CD14-positive monocyte (primary cell): Measurements from ENCODE around the gene C1QC. TPM values are rescaled to one million over a fixed set of nuclear protein-coding genes. Genes with fewer than 3 reads are reported as not detected.

Experiments
- DNase-seq, 3 donors: peaks; one replicate each; pipeline ENCODE4 v3.0.0-alpha.2; 2011 to 2022
- H2AFZ ChIP-seq: 2 replicates; pipeline ENCODE4 v1.6.0; 2012; ENCODE audit warnings: mild to moderate bottlenecking, low read depth, low read length, inconsistent platforms; ENCODE audit not compliant: insufficient read depth, poor library complexity, severe bottlenecking
- H3K27ac ChIP-seq, 2 donors: 1 replicate in 1 of 2; 2 replicates in 1 of 2; pipeline ENCODE4 v1.5.1; 2012 to 2013; ENCODE audit warnings: low read length in 2 of 2, control low read depth in 1 of 2, inconsistent platforms in 1 of 2, low read depth in 1 of 2, mild to moderate bottlenecking in 1 of 2
- H3K27me3 ChIP-seq, 2 donors: one replicate each; pipeline versions ENCODE4 v1.6.0 to v1.6.1; 2011 to 2013; ENCODE audit warnings: low read length in 2 of 2; ENCODE audit not compliant: control insufficient read depth in 2 of 2, insufficient read depth in 2 of 2
- H3K36me3 ChIP-seq, 2 donors: replicated peaks in 1 of 2; 1 replicate in 1 of 2; 2 replicates in 1 of 2; pipeline versions ENCODE4 v1.5.1 to v1.6.1; 2012 to 2013; ENCODE audit warnings: low read length in 2 of 2, control low read depth in 1 of 2, inconsistent platforms in 1 of 2, mild to moderate bottlenecking in 1 of 2; ENCODE audit not compliant: insufficient read depth in 2 of 2, control insufficient read depth in 1 of 2
- H3K4me1 ChIP-seq, 2 donors: 1 replicate in 1 of 2; 2 replicates in 1 of 2; pipeline versions ENCODE4 v1.5.1 to v1.6.1; 2012 to 2013; ENCODE audit warnings: low read length in 2 of 2, control low read depth in 1 of 2, inconsistent platforms in 1 of 2, mild to moderate bottlenecking in 1 of 2, moderate library complexity in 1 of 2; ENCODE audit not compliant: insufficient read depth in 2 of 2, control insufficient read depth in 1 of 2
- H3K4me2 ChIP-seq: replicated peaks from 2 replicates; pipeline ENCODE3; 2012; ENCODE audit warnings: low read length, moderate library complexity, mild to moderate bottlenecking; ENCODE audit not compliant: poor library complexity, severe bottlenecking; ENCODE audit errors: extremely low read depth
- H3K4me3 ChIP-seq, 3 experiments: fragments of 200-600 bp in 1 of 3; sonication (generic) in 1 of 3; replicated peaks in 1 of 3; 1 replicate in 2 of 3; 2 replicates in 1 of 3; pipeline ENCODE4 v1.5.1; 2011 to 2013; ENCODE audit warnings: low read length in 3 of 3, mild to moderate bottlenecking in 3 of 3, control low read depth in 2 of 3, low read depth in 2 of 3, inconsistent platforms in 1 of 3, moderate library complexity in 1 of 3
- H3K79me2 ChIP-seq: 2 replicates; pipeline ENCODE4 v1.6.0; 2012; ENCODE audit warnings: mild to moderate bottlenecking, control low read depth, inconsistent platforms, low read length, moderate library complexity; ENCODE audit not compliant: insufficient read depth
- H3K9ac ChIP-seq: 2 replicates; pipeline ENCODE4 v1.6.0; 2017; ENCODE audit warnings: low read length, mild to moderate bottlenecking; ENCODE audit not compliant: insufficient read depth, poor library complexity, severe bottlenecking
- H3K9me3 ChIP-seq, 2 donors: replicated peaks in 1 of 2; 1 replicate in 1 of 2; 2 replicates in 1 of 2; pipeline versions ENCODE4 v1.5.1 to v1.6.1; 2012 to 2013; ENCODE audit warnings: low read length in 2 of 2, control low read depth in 1 of 2; ENCODE audit not compliant: control insufficient read depth in 1 of 2, insufficient read depth in 1 of 2
- H4K20me1 ChIP-seq: 2 replicates; pipeline ENCODE4 v1.6.0; 2012; ENCODE audit warnings: mild to moderate bottlenecking, low read length, control low read depth, moderate library complexity; ENCODE audit not compliant: insufficient read depth
- H3K27ac Mint-ChIP-seq, 7 donors: one replicate each; pipeline ENCODE4 v1.8.0; 2020; ENCODE audit warnings: mild to moderate bottlenecking in 7 of 7, mixed read lengths in 7 of 7, moderate library complexity in 6 of 7, inconsistent platforms in 2 of 7
- H3K27me3 Mint-ChIP-seq, 3 donors: one replicate each; pipeline ENCODE4 v1.8.0; 2021 to 2022; ENCODE audit warnings: low read depth in 3 of 3, mild to moderate bottlenecking in 3 of 3, mixed read lengths in 3 of 3, moderate library complexity in 3 of 3, inconsistent platforms in 1 of 3
- H3K36me3 Mint-ChIP-seq, 2 donors: one replicate each; pipeline ENCODE4 v1.8.0; 2020; ENCODE audit warnings: mixed read lengths in 2 of 2, inconsistent platforms in 1 of 2, mild to moderate bottlenecking in 1 of 2
- H3K4me1 Mint-ChIP-seq: one replicate; pipeline ENCODE4 v1.8.0; 2020; ENCODE audit warnings: mild to moderate bottlenecking, mixed read lengths
- H3K4me3 Mint-ChIP-seq, 2 donors: one replicate each; pipeline ENCODE4 v1.8.0; 2020; ENCODE audit warnings: mild to moderate bottlenecking in 2 of 2, mixed read lengths in 2 of 2, moderate library complexity in 1 of 2
- H3K9me3 Mint-ChIP-seq, 7 donors: one replicate each; pipeline ENCODE4 v1.8.0; 2020 to 2022; ENCODE audit warnings: mixed read lengths in 7 of 7, mild to moderate bottlenecking in 6 of 7, moderate library complexity in 6 of 7, inconsistent platforms in 2 of 7
- CTCF ChIP-seq: fragments of 200-600 bp; IDR thresholded peaks from one replicate; pipeline ENCODE4 v1.8.0; 2022; ENCODE audit warnings: antibody characterized with exemption, mild to moderate bottlenecking
- WGBS: methylation state at CpG from one replicate; pipeline ENCODE4 v1.1.5; 2013; ENCODE audit warnings: missing lambda C conversion rate; ENCODE audit not compliant: insufficient coverage; 5-methylcytosine and 5-hydroxymethylcytosine counted together
- intact Hi-C, 2 donors: fragments of 100-400 bp; cut with micrococcal nuclease; formaldehyde crosslinking; loops; one replicate each; pipeline versions ENCODE4 v1.15.0 to v1.15.1; 2023
- polyA plus RNA-seq, 3 donors: library from polyadenylated mRNA; depleted of rRNA in 1 of 3; unstranded in 2 of 3; stranded (reverse) in 1 of 3; fragments of 300-500 nt in 2 of 3; fragments of >200 nt in 1 of 3; fragmentation: Illumina TruSeq in 2 of 3; gene quantifications; 1 replicate in 2 of 3; 2 replicates in 1 of 3; pipeline ENCODE4 v1.2.3, GENCODE V29; 2012 to 2021

C1QC gene
- polyA plus RNA-seq, 3 donors = 0.74 to 3.6 (median 0.85) TPM

- H3K27ac Mint-ChIP-seq = no peak overlapping the region
- TF ChIP-seq CTCF = no peak
- H3K4me3 Mint-ChIP-seq = no peak overlapping the region
- H3K4me1 Mint-ChIP-seq = no peaks in the 10 kb centered on the region
- no peak overlapping the region for H3K4me2 ChIP-seq
- no peaks in the 10 kb centered on the region for H4K20me1 ChIP-seq
- WGBS = 88% methylated on average over 3 of the region's 7 CpGs
- no peaks in the 10 kb centered on the region for H3K36me3 ChIP-seq
- peaks cover 0 to 3% (median 0%) of the 10 kb centered on the region in 7 donors for H3K9me3 Mint-ChIP-seq
- no peaks in the 10 kb centered on the region for H3K4me1 ChIP-seq
- H3K27me3 ChIP-seq = peaks cover 0 to 8% of the 10 kb centered on the region in 2 donors
- no peak overlapping the region for H3K27ac ChIP-seq
- intact Hi-C loops = no loop called here
- H3K9ac ChIP-seq = no peak overlapping the region
- no peaks in the 10 kb centered on the region for H3K79me2 ChIP-seq
- peaks cover 12 to 29% (median 15%) of the 10 kb centered on the region in 3 donors for H3K27me3 Mint-ChIP-seq
- H3K9me3 ChIP-seq = no peaks in the 10 kb centered on the region
- no peak overlapping the region for H3K4me3 ChIP-seq
- no peak overlapping the region for H2AFZ ChIP-seq
- DNase-seq = no peak
- no peaks in the 10 kb centered on the region for H3K36me3 Mint-ChIP-seq
Observed at GRCh38 chr1:22595108-22595507, 48.3 kb upstream of the C1QC start.

DNA sequence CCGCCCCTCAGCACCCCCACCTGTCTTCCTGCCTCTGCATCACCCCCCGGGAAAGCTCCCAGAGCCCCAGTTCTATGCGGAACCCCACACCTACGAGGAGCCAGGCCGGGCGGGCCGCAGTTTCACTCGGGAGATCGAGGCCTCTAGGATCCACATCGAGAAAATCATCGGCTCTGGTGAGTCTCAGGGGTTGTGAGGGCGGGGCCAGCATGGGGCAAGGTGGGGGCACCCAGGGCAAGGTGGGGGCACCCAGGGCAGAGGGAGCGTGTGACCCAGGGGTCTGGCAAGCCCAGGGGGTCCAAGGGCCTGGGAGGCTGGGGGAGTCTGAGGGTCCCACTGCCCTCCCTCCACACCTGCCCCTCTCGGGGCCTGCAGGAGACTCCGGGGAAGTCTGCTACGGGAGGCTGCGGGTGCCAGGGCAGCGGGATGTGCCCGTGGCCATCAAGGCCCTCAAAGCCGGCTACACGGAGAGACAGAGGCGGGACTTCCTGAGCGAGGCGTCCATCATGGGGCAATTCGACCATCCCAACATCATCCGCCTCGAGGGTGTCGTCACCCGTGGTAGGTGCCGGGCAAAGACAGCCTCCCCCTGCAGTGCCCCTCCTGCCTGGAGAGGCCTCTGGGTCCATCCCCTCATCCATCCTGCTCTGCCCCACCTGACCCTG is 46.0 kb upstream of the C1QC start:
- H3K9me3 ChIP-seq = no peaks in the 10 kb centered on the region
- Mint-ChIP-seq H3K27me3 (peaks cover 5 to 12% (median 7%) of the 10 kb centered on the region in 3 donors), H3K4me3 (no peak overlapping the region), H3K27ac (no peak overlapping the region), H3K4me1 (no peaks in the 10 kb centered on the region), H3K36me3 (no peaks in the 10 kb centered on the region), H3K9me3 (no peaks in the 10 kb centered on the region)
- 85% methylated on average over 28 of the region's 30 CpGs for WGBS
- H4K20me1 ChIP-seq = no peaks in the 10 kb centered on the region
- H3K27me3 ChIP-seq = peaks cover 0 to 8% of the 10 kb centered on the region in 2 donors
- no peak overlapping the region for H3K4me2 ChIP-seq
- no peak overlapping the region for H3K4me3 ChIP-seq
- no peaks in the 10 kb centered on the region for H3K36me3 ChIP-seq
- intact Hi-C loops = no loop called here
- no peak for DNase-seq
- no peak overlapping the region for H2AFZ ChIP-seq
- no peaks in the 10 kb centered on the region for H3K4me1 ChIP-seq
- no peak overlapping the region for H3K27ac ChIP-seq
- no peaks in the 10 kb centered on the region for H3K79me2 ChIP-seq
- no peak for TF ChIP-seq CTCF
- no peak overlapping the region for H3K9ac ChIP-seq
